ENCODE measurements around the gene GLOD5. TPM values are rescaled to one million over a fixed set of nuclear protein-coding genes. Genes with fewer than 3 reads are reported as not detected.

The GLOD5 gene
- total RNA-seq, 1 donor from 2014 or later, result not detected

DNA sequence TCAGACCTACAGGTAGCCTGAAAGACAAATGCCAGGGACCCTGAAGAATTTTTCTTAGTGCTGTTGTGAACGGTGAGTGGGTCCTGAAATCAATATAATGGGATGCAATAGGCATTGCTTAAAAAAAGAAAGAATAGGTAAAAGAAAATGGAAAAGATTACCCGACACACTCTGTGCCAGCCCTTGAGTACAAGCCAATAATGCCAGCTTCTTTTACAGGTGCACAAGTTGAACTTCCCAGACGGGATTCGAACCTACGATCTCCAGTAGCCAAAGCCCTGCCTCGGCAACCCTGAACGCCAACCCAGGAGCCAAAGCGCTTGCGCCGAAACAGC is 24.7 kb upstream of the GLOD5 start:
- intact Hi-C loops (cut with micrococcal nuclease), result loop anchor here (1.0 to 5.0 kb wide), 11 partner anchors 9 to 532 kb away; partner anchors contain the start of genes GRIPAP1, HDAC6, PIM2 and PPP1R3F
- no peaks in the 10 kb centered on the region for H3K9me3 Mint-ChIP-seq
- DNase-seq (ENCODE audit: low spot score), result no peak
- H3K36me3 Mint-ChIP-seq (ENCODE audit: low read depth), result peaks cover 2% of the 10 kb centered on the region
- peak overlapping the region; percentile 98 for H3K27ac Mint-ChIP-seq
- no peaks in the 10 kb centered on the region for H3K27me3 Mint-ChIP-seq (ENCODE audit: insufficient read depth)
- H3K4me3 Mint-ChIP-seq, result peak overlapping the region; percentile 98
- H3K4me1 Mint-ChIP-seq (ENCODE audit: low read depth), result peaks cover 23% of the 10 kb centered on the region

DNA sequence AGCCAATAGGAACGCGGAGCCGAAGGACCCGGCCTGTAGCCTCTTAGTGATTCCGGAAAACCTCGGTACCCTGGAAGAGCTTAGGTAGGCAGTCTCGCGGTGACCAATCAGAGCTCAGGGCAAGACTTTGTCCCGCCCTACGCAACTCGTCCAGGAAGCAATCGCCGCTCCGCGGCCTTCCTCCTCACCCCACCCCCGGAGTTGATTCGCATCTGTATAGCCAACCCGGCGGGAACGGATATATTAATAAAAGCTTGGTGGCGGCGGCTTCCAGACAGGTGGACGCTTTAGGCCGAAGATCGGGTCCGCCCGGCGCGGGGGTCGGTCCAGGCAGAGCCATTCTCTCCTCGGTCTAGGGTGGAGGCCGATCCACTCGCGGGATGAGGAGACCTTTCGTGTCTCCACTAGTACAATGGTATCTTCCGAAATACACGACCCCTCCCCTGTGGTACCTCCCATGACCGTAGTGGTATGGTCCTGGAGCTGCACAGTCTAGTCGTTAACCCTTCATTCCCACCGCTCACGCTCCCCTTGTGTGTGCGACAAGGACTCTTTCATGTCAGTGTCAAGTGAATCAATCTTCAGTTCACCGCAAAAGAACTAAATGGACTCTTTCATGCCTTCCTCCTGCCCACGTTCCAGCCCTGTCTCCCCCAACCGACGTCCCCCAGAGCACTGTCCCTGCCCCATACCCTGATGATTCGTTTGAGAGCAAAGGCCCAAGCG is 24.2 kb upstream of the GLOD5 start:
- Mint-ChIP-seq H3K9me3 (no peaks in the 10 kb centered on the region), H3K27me3 (ENCODE audit: insufficient read depth) (no peaks in the 10 kb centered on the region), H3K4me1 (ENCODE audit: low read depth) (peaks cover 23% of the 10 kb centered on the region), H3K27ac (peak overlapping the region; percentile 98), H3K36me3 (ENCODE audit: low read depth) (peaks cover 2% of the 10 kb centered on the region), H3K4me3 (peak overlapping the region; percentile 98)
- peak; percentile 85 for DNase-seq (ENCODE audit: low spot score)
- intact Hi-C loops (cut with micrococcal nuclease), result loop anchor here (1.0 to 5.0 kb wide), 9 partner anchors 14 to 532 kb away; partner anchors contain the start of genes GRIPAP1, HDAC6, PIM2 and PPP1R3F

GRCh38 chrX:48737940-48738339 is 23.6 kb upstream of the GLOD5 start:
- DNase-seq (ENCODE audit: low spot score), result no peak
- Mint-ChIP-seq H3K9me3 (no peaks in the 10 kb centered on the region), H3K27me3 (ENCODE audit: insufficient read depth) (no peaks in the 10 kb centered on the region), H3K4me3 (peak overlapping the region; percentile 98), H3K27ac (peak overlapping the region; percentile 98), H3K36me3 (ENCODE audit: low read depth) (peaks cover 2% of the 10 kb centered on the region), H3K4me1 (ENCODE audit: low read depth) (peaks cover 23% of the 10 kb centered on the region)
- intact Hi-C loops (cut with micrococcal nuclease), result loop anchor here (1.0 to 5.0 kb wide), 9 partner anchors 13 to 531 kb away; partner anchors contain the start of genes GRIPAP1, HDAC6, PIM2 and PPP1R3F

GRCh38 chrX:48741834-48742233 is 19.7 kb upstream of the GLOD5 start:
- Mint-ChIP-seq H3K4me3 (no peak overlapping the region), H3K36me3 (ENCODE audit: low read depth) (peaks cover 2% of the 10 kb centered on the region), H3K4me1 (ENCODE audit: low read depth) (peaks cover 15% of the 10 kb centered on the region), H3K27me3 (ENCODE audit: insufficient read depth) (no peaks in the 10 kb centered on the region), H3K9me3 (no peaks in the 10 kb centered on the region), H3K27ac (no peak overlapping the region)
- intact Hi-C loops (cut with micrococcal nuclease), result no loop called here
- no peak for DNase-seq (ENCODE audit: low spot score)

GRCh38 chrX:48745222-48745621 is 16.3 kb upstream of the GLOD5 start:
- no peak for DNase-seq (ENCODE audit: low spot score)
- Mint-ChIP-seq H3K9me3 (no peaks in the 10 kb centered on the region), H3K27ac (no peak overlapping the region), H3K36me3 (ENCODE audit: low read depth) (no peaks in the 10 kb centered on the region), H3K4me1 (ENCODE audit: low read depth) (no peaks in the 10 kb centered on the region), H3K4me3 (no peak overlapping the region), H3K27me3 (ENCODE audit: insufficient read depth) (no peaks in the 10 kb centered on the region)
- intact Hi-C loops (cut with micrococcal nuclease), result no loop called here

DNA sequence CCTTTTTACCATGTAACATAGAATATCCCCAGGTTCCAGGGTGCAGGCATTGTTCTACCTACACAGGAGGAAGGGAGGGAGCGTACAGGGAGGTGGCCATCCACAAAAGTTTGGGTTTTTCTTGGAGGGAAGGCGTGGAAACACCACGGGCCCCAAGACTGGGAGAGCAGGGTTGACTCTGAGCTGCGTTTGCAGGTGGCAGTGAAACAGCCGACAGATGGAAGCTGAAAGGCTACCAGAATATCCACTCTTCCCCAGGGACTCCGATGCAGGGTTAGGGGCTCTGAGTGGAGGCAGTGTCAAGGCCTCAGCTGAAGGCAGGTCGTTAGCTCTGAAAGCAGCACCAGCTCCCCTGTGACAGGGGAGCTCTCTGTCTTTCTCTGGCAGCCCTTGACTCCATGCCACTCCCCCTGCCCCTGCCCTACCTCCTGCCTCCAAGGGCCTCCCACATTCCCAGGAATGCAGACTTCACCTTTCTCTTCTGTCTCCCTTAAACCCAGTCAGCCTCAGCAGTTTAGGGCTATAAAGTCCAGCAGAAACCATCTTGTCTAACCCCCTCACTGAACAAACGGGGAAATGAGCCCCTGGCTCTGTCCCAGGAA is 14.0 kb upstream of the GLOD5 start:
- no peaks in the 10 kb centered on the region for H3K9me3 Mint-ChIP-seq
- DNase-seq (ENCODE audit: low spot score), result no peak
- H3K27me3 Mint-ChIP-seq (ENCODE audit: insufficient read depth), result no peaks in the 10 kb centered on the region
- H3K4me3 Mint-ChIP-seq, result no peak overlapping the region
- intact Hi-C loops (cut with micrococcal nuclease), result no loop called here
- no peaks in the 10 kb centered on the region for H3K36me3 Mint-ChIP-seq (ENCODE audit: low read depth)
- H3K27ac Mint-ChIP-seq, result no peak overlapping the region
- H3K4me1 Mint-ChIP-seq (ENCODE audit: low read depth), result peaks cover 7% of the 10 kb centered on the region

DNA sequence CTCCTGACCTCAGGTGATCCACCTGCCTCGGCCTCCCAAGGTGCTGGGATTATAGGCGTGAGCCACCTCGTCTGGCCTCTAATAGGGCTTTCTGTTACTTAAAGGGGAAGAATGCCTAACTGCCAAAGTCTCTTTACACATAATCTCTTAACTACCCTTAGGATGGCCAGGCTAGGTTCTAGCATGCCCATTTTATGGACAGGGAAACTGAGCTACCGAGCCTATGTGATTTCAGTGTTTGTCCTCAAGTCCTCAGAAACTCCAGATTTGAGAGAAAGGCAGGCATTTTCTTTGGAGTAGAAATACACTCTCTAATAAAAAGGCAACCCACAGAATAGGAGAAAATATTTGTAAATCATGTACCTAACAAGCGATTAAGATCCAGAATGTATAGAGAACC is 12.4 kb upstream of the GLOD5 start:
- no peaks in the 10 kb centered on the region for H3K36me3 Mint-ChIP-seq (ENCODE audit: low read depth)
- peaks cover 7% of the 10 kb centered on the region for H3K4me1 Mint-ChIP-seq (ENCODE audit: low read depth)
- no peaks in the 10 kb centered on the region for H3K9me3 Mint-ChIP-seq
- intact Hi-C loops (cut with micrococcal nuclease), result no loop called here
- no peak overlapping the region for H3K27ac Mint-ChIP-seq
- H3K4me3 Mint-ChIP-seq, result no peak overlapping the region
- DNase-seq (ENCODE audit: low spot score), result no peak
- H3K27me3 Mint-ChIP-seq (ENCODE audit: insufficient read depth), result no peaks in the 10 kb centered on the region

DNA sequence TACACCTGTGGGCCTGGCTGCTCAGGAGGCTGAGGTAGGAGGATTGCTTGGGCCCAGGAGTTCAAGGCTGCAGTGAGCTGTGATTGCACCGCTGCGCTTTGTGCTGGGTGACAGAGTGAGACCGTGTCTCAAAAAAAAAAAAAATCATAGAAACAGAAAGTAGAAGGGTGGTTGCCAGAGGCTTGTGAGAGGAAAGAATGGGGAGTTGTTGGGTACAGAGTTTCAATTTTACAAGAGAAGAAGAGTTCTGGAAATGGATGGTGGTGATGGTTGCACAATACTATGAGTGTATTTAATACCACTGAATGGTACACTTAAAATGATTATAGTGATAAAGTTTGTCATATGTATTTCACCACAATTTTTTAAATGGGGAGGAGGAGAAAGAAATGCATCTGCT is 10.2 kb upstream of the GLOD5 start:
- peak; percentile 0 for DNase-seq (ENCODE audit: low spot score)
- no peaks in the 10 kb centered on the region for H3K27me3 Mint-ChIP-seq (ENCODE audit: insufficient read depth)
- H3K4me3 Mint-ChIP-seq, result no peak overlapping the region
- H3K9me3 Mint-ChIP-seq, result no peaks in the 10 kb centered on the region
- no peaks in the 10 kb centered on the region for H3K36me3 Mint-ChIP-seq (ENCODE audit: low read depth)
- H3K4me1 Mint-ChIP-seq (ENCODE audit: low read depth), result peaks cover 7% of the 10 kb centered on the region
- intact Hi-C loops (cut with micrococcal nuclease), result loop anchor here (1.0 to 5.0 kb wide), 2 partner anchors 14 to 39 kb away; no protein-coding TSS in a partner anchor
- peak overlapping the region; percentile 46 for H3K27ac Mint-ChIP-seq

- H3K27ac Mint-ChIP-seq, result no peak overlapping the region
- H3K36me3 Mint-ChIP-seq (ENCODE audit: low read depth), result no peaks in the 10 kb centered on the region
- H3K4me3 Mint-ChIP-seq, result no peak overlapping the region
- DNase-seq (ENCODE audit: low spot score), result no peak
- no peaks in the 10 kb centered on the region for H3K9me3 Mint-ChIP-seq
- no peaks in the 10 kb centered on the region for H3K27me3 Mint-ChIP-seq (ENCODE audit: insufficient read depth)
- H3K4me1 Mint-ChIP-seq (ENCODE audit: low read depth), result peaks cover 7% of the 10 kb centered on the region
- intact Hi-C loops (cut with micrococcal nuclease), result loop anchor here (5.0 kb wide), 1 partner anchor 40 kb away; no protein-coding TSS in a partner anchor
Observed at GRCh38 chrX:48752498-48752897, 9.0 kb upstream of the GLOD5 start.

GRCh38 chrX:48753708-48754228 is 7.8 kb upstream of the GLOD5 start:
- DNase-seq (ENCODE audit: low spot score), result no peak
- Mint-ChIP-seq H3K9me3 (no peaks in the 10 kb centered on the region), H3K4me3 (no peak overlapping the region), H3K36me3 (ENCODE audit: low read depth) (no peaks in the 10 kb centered on the region), H3K4me1 (ENCODE audit: low read depth) (peaks cover 7% of the 10 kb centered on the region), H3K27me3 (ENCODE audit: insufficient read depth) (no peaks in the 10 kb centered on the region), H3K27ac (no peak overlapping the region)
- intact Hi-C loops (cut with micrococcal nuclease), result loop anchor here (5.0 kb wide), 1 partner anchor 41 kb away; no protein-coding TSS in a partner anchor

GRCh38 chrX:48754238-48754637 is 7.3 kb upstream of the GLOD5 start:
- no peak overlapping the region for H3K4me3 Mint-ChIP-seq
- no peaks in the 10 kb centered on the region for H3K36me3 Mint-ChIP-seq (ENCODE audit: low read depth)
- intact Hi-C loops (cut with micrococcal nuclease), result loop anchor here (5.0 kb wide), 1 partner anchor 42 kb away; no protein-coding TSS in a partner anchor
- H3K9me3 Mint-ChIP-seq, result no peaks in the 10 kb centered on the region
- peaks cover 7% of the 10 kb centered on the region for H3K4me1 Mint-ChIP-seq (ENCODE audit: low read depth)
- H3K27me3 Mint-ChIP-seq (ENCODE audit: insufficient read depth), result no peaks in the 10 kb centered on the region
- no peak overlapping the region for H3K27ac Mint-ChIP-seq
- DNase-seq (ENCODE audit: low spot score), result no peak

DNA sequence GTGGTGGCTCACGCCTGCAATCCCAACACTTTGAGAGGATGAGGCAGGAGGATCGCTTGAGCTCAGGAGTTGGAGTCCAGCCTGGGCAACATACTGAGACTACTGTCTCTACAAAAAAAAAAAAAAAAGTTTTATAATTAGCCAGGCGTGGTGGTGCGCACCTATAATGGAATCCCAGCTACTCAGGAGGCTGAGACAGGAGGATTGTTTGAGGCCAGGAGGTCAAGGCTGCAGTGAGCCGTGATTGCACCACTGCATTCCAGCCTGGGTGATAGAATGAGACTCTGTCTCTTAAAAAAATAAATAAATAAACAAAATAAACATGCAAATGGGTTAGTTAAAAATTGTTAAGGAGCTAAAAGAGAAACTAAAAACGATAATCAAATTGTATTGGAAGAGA is 7.7 kb downstream of the GLOD5 start:
- no peak for DNase-seq (ENCODE audit: low spot score)
- Mint-ChIP-seq H3K9me3 (no peaks in the 10 kb centered on the region), H3K27ac (no peak overlapping the region), H3K4me1 (ENCODE audit: low read depth) (no peaks in the 10 kb centered on the region), H3K4me3 (no peak overlapping the region), H3K36me3 (ENCODE audit: low read depth) (no peaks in the 10 kb centered on the region), H3K27me3 (ENCODE audit: insufficient read depth) (peaks cover 6% of the 10 kb centered on the region)
- intact Hi-C loops (cut with micrococcal nuclease), result no loop called here

DNA sequence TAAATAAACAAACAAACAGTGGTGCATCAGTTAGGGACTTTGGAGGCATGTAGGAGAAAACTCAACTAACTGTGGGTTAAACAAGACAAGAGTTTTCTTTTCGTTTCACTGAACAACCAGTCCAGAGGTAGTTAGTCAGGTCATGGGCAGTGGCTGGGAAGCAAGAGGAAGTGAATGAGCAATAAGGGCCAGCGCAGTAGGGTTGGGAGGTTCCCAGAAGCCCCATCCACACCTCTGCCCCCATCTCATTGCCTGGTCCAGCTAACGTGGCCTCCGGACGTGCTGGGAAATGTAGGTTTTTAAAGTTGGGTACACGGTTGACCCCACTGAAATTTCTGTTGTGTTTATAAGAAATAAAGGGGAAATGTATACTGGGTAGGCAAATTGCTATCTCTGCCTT is 8.7 kb downstream of the GLOD5 start:
- H3K4me3 Mint-ChIP-seq, result no peak overlapping the region
- peaks cover 6% of the 10 kb centered on the region for H3K27me3 Mint-ChIP-seq (ENCODE audit: insufficient read depth)
- H3K4me1 Mint-ChIP-seq (ENCODE audit: low read depth), result no peaks in the 10 kb centered on the region
- no peaks in the 10 kb centered on the region for H3K36me3 Mint-ChIP-seq (ENCODE audit: low read depth)
- no peaks in the 10 kb centered on the region for H3K9me3 Mint-ChIP-seq
- intact Hi-C loops (cut with micrococcal nuclease), result no loop called here
- no peak overlapping the region for H3K27ac Mint-ChIP-seq
- no peak for DNase-seq (ENCODE audit: low spot score)
